Measurements from ENCODE around the gene GNAT1. TPM values are rescaled to one million over a fixed set of nuclear protein-coding genes. Genes with fewer than 3 reads are reported as not detected.

Gene GNAT1
- total and polyA plus RNA-seq, 2 of the 13 experiments (the other 11 are each of a cell fraction or from before 2014, with no cell fraction given): 0.15 TPM; not detected in 1

DNA sequence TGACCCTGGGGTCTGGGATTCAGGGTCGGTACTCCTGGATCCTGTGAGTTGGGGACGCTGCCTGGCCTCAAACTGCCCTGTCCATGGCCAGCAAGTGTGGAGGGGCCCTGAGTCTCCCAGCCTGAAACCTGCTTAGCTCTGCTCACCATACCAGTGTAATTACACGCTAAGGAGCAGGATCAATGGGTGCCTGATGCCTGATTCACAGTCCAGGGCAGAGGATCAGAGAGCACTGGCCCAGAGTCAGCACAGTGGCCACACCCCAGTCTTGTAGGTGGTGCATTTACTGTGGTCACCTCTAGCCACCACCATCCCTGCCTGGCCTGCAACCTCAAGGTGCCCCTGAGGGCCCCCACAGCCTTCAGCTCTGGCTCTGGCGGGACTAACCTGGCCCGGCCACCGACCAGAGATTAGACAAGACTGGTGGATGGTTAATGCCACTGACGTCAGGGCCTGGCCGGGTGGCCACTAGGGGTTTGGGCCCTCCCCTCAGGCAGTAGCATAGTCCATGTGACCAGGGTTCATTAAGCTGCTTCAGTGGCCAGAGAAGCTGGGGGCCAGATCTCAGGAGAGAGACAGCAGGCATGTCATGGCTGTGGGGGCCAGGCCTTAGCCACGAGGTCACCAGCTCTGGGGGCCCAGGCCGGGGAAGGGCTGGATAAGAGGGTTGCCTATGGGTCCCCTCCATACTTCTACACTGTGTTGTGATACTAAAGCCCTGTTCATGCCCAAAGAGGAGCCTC lies 10.3 kb downstream of the GNAT1 start (continued):
- TF ChIP-seq ZNF687 (CRISPR knock-in tag; IDR thresholded peaks at IDR 0.05) (peak; percentile 94), NBN (conservative IDR thresholded peaks at IDR 0.05) (no peak), ZNF552 (CRISPR knock-in tag; IDR thresholded peaks at IDR 0.05; ENCODE audit: borderline replicate concordance) (no peak), REXO4 (CRISPR knock-in tag; IDR thresholded peaks at IDR 0.05; ENCODE audit: borderline replicate concordance) (no peak), ESRRA (CRISPR knock-in tag; IDR thresholded peaks at IDR 0.05; ENCODE audit: low read depth) (peak; percentile 58; the same call in 1 of the 2 replicates), SNAPC4 (CRISPR knock-in tag; IDR thresholded peaks at IDR 0.05) (no peak), JUN (CRISPR knock-in tag; IDR thresholded peaks at IDR 0.05) (no peak), ZFP41 (CRISPR knock-in tag; IDR thresholded peaks at IDR 0.05; ENCODE audit: borderline replicate concordance) (no peak), ZNF781 (CRISPR knock-in tag; IDR thresholded peaks at IDR 0.05; ENCODE audit: borderline replicate concordance, not compliant biosample characterization) (no peak)
- TF ChIP-seq, protein P1, sequence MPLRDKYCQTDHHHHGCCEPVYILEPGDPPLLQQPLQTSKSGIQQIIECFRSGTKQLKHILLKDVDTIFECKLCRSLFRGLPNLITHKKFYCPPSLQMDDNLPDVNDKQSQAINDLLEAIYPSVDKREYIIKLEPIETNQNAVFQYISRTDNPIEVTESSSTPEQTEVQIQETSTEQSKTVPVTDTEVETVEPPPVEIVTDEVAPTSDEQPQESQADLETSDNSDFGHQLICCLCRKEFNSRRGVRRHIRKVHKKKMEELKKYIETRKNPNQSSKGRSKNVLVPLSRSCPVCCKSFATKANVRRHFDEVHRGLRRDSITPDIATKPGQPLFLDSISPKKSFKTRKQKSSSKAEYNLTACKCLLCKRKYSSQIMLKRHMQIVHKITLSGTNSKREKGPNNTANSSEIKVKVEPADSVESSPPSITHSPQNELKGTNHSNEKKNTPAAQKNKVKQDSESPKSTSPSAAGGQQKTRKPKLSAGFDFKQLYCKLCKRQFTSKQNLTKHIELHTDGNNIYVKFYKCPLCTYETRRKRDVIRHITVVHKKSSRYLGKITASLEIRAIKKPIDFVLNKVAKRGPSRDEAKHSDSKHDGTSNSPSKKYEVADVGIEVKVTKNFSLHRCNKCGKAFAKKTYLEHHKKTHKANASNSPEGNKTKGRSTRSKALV (CRISPR knock-in tag; IDR thresholded peaks at IDR 0.05): 0 out of 2 replicates have a peak, but pooled peaks have one; percentile 31
- TF ChIP-seq, protein P2, sequence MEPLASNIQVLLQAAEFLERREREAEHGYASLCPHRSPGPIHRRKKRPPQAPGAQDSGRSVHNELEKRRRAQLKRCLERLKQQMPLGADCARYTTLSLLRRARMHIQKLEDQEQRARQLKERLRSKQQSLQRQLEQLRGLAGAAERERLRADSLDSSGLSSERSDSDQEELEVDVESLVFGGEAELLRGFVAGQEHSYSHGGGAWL (CRISPR knock-in tag; IDR thresholded peaks at IDR 0.05): no peak; the same call in 1 of the 2 replicates
- TF ChIP-seq, protein P3, sequence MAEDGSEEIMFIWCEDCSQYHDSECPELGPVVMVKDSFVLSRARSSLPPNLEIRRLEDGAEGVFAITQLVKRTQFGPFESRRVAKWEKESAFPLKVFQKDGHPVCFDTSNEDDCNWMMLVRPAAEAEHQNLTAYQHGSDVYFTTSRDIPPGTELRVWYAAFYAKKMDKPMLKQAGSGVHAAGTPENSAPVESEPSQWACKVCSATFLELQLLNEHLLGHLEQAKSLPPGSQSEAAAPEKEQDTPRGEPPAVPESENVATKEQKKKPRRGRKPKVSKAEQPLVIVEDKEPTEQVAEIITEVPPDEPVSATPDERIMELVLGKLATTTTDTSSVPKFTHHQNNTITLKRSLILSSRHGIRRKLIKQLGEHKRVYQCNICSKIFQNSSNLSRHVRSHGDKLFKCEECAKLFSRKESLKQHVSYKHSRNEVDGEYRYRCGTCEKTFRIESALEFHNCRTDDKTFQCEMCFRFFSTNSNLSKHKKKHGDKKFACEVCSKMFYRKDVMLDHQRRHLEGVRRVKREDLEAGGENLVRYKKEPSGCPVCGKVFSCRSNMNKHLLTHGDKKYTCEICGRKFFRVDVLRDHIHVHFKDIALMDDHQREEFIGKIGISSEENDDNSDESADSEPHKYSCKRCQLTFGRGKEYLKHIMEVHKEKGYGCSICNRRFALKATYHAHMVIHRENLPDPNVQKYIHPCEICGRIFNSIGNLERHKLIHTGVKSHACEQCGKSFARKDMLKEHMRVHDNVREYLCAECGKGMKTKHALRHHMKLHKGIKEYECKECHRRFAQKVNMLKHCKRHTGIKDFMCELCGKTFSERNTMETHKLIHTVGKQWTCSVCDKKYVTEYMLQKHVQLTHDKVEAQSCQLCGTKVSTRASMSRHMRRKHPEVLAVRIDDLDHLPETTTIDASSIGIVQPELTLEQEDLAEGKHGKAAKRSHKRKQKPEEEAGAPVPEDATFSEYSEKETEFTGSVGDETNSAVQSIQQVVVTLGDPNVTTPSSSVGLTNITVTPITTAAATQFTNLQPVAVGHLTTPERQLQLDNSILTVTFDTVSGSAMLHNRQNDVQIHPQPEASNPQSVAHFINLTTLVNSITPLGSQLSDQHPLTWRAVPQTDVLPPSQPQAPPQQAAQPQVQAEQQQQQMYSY (CRISPR knock-in tag; IDR thresholded peaks at IDR 0.05): no peak

All from HepG2 (cell line).